Stimulated activated CD8-positive, alpha-beta memory T cell treated with anti-CD3 and anti-CD28 coated beads, Interleukin-2, amount 100 ng/mL, for 1 hour (primary cell): ENCODE data around the gene JAM3.
"Not testable (repeated sequence)": the region's sequence is repeated elsewhere in the genome, so short reads cannot be mapped to it uniquely, and the experiment has no call there.

Source experiments
- DNase-seq, 2 donors: peaks; one replicate each; pipeline ENCODE4 v3.0.0-alpha.2; 2020; ENCODE audit warnings: low read depth in 2 of 2

The JAM3 gene

GRCh38 chr11:134101282-134101681 lies 32.4 kb downstream of the JAM3 start:
- no peak for DNase-seq

DNA sequence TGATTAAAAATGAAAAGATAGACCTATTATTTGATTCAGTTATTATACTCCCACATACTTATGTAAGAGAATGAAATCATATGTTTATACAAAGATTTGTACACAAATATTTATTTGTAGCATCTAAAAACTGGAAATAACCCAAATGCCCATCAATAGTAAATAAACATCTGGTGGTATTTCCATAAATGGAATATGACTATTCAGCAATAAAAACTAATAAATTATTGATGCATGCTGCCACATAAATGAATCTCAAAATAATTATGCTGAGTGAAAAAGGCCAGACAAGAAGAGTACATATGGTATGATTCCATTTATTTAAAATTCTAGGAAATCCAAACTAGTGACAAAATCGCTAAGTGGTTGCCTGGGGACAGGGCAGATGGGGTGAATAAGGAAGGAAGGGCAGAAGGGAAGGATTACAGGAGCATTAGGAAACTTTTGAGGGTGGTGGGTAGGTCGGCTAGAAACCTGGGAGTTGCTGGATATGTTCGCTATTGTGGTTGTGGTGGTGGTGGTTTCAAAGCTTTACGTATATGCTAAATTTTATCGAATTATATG lies 41.5 kb downstream of the JAM3 start:
- no peak for DNase-seq

DNA sequence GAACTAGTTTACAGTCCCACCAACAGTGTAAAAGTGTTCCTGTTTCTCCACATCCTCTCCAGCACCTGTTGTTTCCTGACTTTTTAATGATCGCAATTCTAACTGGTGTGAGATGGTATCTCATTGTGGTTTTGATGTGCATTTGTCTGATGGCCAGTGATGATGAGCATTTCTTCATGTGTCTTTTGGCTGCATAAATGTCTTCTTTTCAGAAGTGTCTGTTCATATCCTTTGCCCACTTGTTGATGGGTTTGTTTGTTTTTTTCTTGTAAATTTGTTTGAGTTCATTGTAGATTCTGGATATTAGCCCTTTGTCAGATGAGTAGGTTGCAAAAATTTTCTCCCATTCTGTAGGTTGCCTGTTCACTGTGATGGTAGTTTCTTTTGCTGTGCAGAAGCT lies 44.9 kb downstream of the JAM3 start:
- not testable (repeated sequence) for DNase-seq

- no peak for DNase-seq
Observed at GRCh38 chr11:134116210-134116609, 47.3 kb downstream of the JAM3 start.

DNA sequence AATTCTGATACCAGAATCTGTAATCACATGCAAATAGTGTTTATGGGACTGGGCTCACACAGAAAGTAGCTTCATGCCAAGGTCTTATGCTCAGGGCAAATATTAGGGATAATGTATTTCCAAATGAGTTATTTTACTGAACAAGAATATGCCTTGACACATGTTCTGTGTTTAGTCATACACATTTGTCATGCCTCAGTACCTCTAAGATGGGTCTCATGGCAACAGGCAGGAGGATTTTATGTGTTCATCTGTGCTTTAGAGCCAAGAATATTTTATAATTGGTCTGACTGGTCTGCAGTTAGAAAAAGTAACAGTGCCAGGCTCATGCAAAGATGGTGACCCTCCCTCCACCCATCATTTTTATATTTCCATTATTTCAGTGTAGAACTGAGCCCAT lies 49.1 kb downstream of the JAM3 start:
- DNase-seq, result no peak

DNA sequence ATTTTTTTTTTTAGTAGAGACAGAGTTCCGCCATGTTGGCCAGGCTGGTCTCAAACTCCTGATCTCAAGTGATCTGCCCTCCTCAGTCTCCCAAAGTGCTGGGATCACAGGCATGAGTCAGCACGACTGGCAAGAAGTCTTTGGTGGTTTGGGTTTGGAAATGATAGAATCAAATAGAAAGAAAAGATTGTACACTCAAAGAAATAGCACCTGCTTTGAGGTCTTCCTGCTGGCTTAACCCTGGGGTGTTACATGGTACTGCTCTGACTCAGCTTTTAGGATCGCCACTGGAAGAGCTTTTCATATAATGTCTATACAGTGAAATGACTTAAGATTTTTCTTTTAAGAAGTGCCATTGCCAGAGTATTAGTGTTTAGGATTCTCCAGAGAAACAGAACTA lies 50.2 kb downstream of the JAM3 start:
- DNase-seq, result no peak

GRCh38 chr11:134120143-134120850 lies 51.4 kb downstream of the JAM3 start:
- no peak for DNase-seq

- DNase-seq, result no peak
Observed at GRCh38 chr11:134120921-134121526, 52.2 kb downstream of the JAM3 start.

DNA sequence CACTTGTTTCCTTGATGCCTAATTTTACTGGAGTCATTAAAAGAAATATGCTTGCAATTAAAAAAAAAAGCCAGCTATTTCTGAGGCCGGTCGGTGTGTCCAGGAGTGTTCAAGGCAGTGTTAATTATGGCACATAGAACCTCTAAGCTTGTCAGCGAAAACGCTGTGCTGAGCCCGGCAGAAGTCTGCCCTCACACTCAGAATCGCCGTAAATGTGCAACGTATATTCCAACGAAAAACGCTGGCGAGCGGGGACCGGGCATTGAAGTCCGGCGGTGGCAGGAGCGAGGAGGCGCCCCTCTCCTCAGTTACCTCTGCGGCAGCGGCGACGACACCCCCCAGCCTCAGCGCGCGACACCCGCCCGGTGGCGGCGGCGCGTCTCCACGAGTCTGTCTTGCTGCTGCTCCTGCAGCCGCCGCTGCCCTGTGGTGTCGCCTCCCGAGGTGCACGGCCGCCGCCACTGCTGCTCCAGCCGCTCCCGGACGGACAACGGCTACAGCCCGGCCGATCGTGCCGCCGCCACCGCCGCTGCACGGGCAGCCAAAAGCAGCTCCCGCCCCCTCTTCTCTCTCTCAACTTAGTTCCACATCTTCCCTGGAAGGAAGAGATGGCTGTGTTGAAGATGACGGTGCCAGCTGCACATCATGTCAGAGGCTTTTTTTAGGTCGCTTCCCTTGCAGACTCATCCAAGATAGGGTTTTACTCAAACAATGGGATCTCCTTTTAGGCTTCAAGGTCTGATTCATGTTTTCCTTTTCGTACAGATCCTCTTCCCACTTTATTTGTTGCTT lies 56.0 kb downstream of the JAM3 start:
- no peak for DNase-seq

DNA sequence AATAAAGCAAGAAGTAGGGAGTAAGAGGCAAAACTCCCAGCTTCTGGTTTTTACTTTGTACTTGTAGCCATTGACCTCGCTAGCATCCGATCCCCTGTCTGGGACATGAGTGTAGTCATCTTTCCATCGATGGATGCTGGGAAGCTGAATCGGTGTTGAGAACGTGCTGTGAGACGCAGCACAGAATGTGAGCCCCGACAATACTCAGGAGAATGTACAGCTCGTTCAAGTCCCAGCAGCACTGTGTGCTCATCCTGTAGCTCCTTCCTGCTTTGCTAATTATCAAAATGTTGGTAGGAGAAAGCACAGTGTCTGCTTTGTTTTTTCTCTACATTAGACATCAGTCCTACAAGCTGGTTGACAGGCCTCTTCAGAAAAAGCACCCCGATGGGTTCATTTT lies 56.6 kb downstream of the JAM3 start:
- DNase-seq, result no peak

DNA sequence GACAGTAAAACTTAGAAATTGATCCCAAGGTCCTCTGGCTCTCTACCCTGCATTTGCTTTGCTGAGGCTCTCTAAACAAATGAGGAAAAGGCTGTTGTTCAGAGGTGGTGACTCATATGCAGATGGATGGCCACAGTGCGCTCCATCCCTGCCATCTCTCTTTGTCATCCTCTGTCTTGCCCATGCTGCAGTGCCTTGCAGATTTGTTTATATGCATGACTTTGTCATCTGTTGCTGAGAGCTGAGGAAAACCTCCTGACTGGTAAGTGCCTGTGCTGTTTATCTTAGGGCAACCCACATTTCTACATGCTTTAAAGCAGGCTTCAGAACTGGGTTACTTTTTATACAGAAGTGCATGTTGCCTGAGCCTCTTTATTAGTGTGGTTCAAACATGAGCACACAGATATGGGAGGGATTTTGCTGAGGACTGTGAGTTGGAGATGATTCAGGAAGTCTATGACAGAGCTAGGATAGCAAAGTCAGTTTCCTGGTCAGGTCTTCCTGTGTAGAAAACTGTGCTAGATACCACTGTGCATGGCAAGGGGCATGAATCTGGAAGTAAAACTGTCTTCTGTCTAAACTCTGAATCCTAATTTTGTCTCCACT lies 57.4 kb downstream of the JAM3 start:
- no peak for DNase-seq

DNA sequence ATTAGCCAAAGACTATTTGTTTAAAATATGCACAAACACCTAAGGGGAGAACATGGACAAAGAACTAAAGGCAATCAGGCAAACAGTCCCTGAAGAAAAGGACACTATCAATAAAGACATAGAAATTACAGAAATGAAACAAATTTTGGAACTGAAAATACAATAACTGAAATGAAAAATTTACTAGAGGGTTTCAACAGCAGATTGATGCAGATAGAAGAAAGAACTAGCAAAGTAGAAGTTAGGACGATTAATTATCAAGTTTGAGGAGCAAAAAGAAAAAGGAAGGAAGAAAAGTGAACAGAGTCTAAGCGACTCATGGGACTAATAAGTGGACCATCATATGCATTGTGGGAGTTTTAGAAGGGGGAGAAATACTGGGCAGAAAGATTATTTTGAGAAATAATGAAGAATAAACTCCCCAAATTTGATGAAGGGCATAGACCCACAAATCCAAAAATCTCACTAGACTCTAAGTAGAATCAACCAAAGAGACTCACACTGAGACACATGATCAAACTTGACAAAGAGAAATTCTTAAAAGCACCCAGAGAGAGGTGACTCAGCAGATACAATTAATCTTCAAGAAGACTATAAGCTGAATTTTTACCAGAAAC lies 62.9 kb downstream of the JAM3 start:
- no peak for DNase-seq

- DNase-seq, result no peak
Observed at GRCh38 chr11:134132808-134133207, 63.9 kb downstream of the JAM3 start.

DNA sequence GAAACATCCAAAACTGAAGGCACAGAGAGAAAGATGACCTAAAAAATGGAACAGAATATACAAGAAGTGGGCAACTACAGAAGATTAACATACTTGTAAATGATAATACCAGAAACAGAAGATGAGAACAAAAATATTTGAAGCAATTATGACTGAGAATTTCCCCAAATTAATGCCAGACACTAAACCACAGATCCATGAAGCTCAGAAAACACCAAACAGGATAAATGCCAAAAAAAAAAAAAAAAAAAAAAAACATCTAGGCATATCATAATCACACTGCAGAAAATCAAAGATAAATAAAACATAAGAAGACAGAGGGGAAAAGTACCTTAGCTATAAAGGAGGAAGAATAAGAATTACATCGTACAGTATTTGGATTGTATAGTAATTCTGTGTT lies 65.3 kb downstream of the JAM3 start:
- DNase-seq, result no peak

DNA sequence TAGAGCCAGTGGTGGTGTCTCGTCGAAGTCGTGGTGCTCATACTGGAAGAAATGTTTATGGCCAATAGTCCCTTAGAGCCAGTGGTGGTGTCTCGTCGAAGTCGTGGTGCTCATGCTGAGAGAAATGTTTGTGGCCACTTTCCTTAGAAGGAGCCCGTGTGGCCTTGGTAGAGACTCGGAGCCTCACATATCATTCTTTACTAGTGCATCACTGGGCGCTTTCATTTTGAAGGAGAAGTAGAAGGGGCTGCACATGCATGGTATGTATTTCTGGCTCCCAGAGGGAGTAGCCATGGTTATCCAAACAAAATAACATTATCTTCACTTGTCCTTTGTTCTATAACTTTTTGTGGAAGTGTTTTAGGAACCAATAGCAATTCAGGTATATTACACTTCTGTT lies 69.5 kb downstream of the JAM3 start:
- DNase-seq, result no peak

GRCh38 chr11:134139303-134139872 lies 70.5 kb downstream of the JAM3 start:
- no peak for DNase-seq

DNA sequence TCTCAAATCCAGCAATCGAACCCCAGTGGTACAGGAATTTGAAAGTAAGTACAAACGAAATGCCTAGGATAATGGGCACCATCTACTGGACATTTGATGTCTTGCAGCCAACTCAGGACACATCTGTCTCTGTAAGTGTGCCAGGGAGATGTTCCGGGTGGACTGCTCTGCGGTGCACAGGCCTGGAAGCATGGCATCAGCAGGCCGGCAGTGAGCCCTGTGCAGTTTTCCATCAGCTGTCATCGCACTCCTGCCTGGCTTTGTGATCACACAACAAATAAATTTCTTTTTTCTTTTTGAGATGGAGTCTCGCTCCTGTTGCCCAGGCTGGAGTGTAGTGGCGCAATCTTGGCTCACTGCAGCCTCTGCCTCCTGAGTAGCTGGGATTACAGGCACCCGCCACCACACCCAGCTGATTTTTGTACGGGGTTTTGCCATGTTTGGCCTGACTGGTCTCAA lies 71.0 kb downstream of the JAM3 start:
- peak in 1 of 2 donors; percentile 14 for DNase-seq

- DNase-seq, result no peak
Observed at GRCh38 chr11:134140961-134141490, 72.2 kb downstream of the JAM3 start.

DNA sequence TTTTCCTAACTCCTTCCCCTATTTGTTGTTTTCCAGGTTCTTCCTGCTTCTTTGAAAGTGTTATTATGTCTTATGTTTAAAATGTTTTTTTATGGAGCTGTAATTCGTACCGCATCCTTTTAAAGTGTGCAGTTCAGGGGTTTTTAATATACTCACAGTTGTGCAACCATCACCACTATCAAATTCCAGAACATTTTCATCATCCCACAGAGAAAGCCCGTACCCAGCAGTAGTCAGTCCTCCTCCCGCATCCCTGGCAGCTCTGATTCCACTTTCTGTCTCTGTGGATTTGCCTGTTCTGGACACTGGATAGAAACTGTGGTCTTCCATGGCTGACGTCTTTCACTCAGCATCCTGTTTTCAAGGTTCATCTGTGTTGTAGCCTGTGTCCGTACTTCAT lies 73.7 kb downstream of the JAM3 start:
- DNase-seq, result no peak

- DNase-seq, result no peak
Observed at GRCh38 chr11:134143801-134144200, 74.9 kb downstream of the JAM3 start.

GRCh38 chr11:134144744-134145143 lies 75.9 kb downstream of the JAM3 start:
- no peak for DNase-seq
